ENCODE data around the gene CHCHD3.

Gene CHCHD3

DNA sequence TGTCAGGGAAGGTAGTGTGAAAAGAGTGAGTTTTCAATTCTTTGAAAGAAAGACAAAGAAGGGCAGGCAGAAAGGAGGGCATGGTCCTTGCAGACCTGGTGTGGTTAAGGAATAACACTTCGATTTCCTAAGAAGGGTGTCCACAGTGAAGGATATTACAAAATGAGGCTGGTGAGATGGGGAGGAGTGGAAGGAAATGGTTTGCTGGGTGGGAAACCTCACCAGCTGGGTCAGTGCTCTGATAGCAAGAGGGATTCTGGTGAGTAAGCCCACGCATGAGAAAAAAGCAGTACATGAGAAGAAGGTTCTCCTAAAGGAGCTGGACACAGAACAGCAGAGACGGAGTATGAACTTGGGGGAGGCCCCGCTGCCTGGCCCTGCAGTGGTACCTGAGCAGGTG, 275.1 kb downstream of the CHCHD3 start:
- no peak overlapping the region for H3K27ac ChIP-seq
- TF ChIP-seq, protein P1, sequence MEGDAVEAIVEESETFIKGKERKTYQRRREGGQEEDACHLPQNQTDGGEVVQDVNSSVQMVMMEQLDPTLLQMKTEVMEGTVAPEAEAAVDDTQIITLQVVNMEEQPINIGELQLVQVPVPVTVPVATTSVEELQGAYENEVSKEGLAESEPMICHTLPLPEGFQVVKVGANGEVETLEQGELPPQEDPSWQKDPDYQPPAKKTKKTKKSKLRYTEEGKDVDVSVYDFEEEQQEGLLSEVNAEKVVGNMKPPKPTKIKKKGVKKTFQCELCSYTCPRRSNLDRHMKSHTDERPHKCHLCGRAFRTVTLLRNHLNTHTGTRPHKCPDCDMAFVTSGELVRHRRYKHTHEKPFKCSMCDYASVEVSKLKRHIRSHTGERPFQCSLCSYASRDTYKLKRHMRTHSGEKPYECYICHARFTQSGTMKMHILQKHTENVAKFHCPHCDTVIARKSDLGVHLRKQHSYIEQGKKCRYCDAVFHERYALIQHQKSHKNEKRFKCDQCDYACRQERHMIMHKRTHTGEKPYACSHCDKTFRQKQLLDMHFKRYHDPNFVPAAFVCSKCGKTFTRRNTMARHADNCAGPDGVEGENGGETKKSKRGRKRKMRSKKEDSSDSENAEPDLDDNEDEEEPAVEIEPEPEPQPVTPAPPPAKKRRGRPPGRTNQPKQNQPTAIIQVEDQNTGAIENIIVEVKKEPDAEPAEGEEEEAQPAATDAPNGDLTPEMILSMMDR (conservative IDR thresholded peaks at IDR 0.05), result no peak

DNA sequence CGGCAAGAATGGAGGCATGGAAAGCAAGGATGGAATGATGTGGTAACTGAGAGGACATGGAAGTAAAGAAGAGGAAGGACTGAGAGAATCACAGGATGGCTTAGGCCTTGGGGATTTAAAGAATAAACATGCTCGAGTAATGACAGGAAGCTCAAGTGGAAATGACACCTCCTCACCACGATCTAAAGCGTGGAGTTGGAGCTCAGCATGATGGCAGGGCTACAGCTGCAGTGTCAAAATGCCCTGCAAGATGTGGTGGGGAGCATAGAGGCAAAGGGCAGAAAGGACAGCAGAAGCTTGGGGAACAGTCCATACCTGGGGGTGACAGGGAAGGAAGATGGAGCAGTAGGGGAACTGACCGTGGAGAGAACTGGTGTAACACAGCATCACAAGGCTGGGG, 276.1 kb downstream of the CHCHD3 start:
- TF ChIP-seq, protein P1 (conservative IDR thresholded peaks at IDR 0.05), result no peak
- no peak overlapping the region for H3K27ac ChIP-seq

DNA sequence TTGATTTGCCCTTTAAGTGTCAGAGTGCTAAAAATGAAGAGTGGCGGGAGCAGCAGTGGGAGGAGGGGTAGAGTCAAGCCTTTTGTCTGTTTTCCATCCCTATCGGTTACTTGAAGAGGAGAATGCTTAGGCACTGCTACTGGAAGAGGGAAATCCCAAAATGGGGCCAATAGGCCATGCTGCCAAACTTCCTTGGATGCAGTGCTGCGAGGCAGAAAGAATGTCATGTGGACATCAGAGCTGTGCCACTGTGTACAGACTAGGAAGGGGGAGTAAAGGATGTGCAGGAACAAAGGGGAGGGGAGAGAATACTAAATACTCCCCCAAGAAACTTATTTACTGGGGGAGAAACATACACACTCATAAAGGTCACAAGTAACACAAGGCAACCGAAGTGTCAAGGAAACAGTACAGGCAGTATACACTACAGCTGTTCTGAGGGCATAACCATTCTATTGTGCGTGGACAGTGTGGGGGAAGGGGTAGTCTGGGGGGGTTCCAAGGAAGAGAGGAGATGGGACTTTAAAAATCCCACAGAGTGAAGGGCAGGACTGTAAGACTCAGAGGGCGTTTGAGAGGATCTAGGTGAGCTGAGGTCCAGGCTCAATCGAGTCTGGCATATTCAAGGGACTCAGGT, 276.9 kb downstream of the CHCHD3 start:
- no peak overlapping the region for H3K27ac ChIP-seq
- TF ChIP-seq, protein P1 (conservative IDR thresholded peaks at IDR 0.05), result no peak

DNA sequence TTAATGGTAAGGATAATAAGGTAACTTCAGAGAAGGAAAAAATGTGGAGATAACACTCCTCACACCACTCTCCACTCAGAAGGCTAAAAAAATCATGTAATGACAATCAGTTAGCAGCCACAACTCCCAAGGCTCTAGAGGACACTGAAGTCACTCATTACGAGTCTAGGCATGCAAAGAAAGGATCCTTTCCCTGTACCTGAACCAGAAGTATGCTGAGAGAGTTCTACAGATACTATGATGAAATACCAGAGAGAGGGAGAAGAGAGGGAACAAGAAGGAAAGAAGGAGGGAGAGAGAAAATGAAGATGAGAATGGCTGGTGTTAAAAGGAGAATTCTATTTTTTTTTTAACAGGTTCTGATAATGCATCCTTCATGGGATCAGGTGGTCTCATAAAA, 281.4 kb downstream of the CHCHD3 start:
- H3K27ac ChIP-seq, result no peak overlapping the region
- TF ChIP-seq, protein P1 (conservative IDR thresholded peaks at IDR 0.05), result no peak

DNA sequence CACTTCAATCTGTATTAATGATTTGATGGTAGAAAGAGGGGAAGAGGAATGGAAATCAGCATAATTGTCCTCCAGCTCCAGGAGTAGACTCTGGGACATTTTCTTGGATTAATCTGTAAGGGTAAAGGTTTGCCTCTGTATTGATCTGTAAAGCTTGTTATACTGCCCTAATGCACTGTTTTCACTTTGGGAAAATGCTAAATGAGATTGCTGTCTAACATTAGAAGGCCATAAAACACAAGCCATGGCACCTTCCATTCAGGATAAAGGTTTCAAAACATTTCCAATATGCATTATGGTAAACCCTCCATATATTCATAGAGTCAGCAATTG, 282.8 kb downstream of the CHCHD3 start:
- TF ChIP-seq, protein P1 (conservative IDR thresholded peaks at IDR 0.05), result no peak
- no peak overlapping the region for H3K27ac ChIP-seq

DNA sequence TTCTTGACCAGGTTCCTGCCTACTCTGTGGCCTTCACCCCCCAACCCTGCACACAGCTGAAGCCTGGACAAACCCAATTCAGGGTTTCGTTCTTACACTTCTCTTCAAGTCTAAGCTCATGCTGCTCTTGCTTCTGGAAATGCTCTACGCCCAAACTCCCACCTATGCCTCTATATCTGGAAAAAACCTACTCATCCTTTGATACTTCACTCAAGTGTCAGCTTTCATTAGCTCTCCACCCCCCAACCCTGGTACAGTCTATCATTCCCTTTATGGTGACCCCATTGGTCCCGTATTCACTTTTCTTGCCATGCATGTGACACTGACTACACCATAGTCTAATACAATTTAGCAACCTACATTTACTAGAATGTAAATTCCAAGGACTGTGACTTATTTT, 284.7 kb downstream of the CHCHD3 start:
- TF ChIP-seq, protein P1 (conservative IDR thresholded peaks at IDR 0.05), result no peak
- no peak overlapping the region for H3K27ac ChIP-seq

DNA sequence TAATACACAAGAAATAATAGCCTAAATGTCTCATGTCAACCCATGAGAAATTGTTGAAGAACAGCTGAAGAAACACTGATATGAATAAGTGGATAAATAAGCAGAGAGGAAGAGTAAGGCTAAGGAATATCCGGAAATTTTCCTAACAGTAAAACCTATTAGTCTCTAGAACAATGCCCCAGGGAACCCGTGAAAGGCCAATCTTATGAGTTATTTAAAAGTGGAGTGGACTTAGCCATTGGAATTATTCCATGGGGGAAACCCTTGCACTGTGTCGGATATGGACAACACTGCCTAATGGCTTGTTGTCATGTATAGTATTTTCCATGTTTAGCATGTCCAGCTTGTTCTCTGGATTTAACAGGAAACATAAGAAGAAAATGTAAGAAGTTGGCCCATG, 288.4 kb downstream of the CHCHD3 start:
- TF ChIP-seq, protein P1 (conservative IDR thresholded peaks at IDR 0.05), result no peak
- H3K27ac ChIP-seq, result no peak overlapping the region
